HepG2 (cell line): ENCODE results near the gene NSMF. TPM values are rescaled to one million over a fixed set of nuclear protein-coding genes. Genes with fewer than 3 reads are reported as not detected.

Experiments used
- HNF1A ChIP-seq, 2 experiments: sonication (generic) in 1 of 2; formaldehyde crosslinking in 1 of 2; IDR thresholded peaks; 2 replicates each; pipeline versions ENCODE4 v1.4.0 to v1.6.1; 2016 to 2020; ENCODE audit warnings: borderline replicate concordance in 1 of 2, low read depth in 1 of 2, mild to moderate bottlenecking in 1 of 2, missing genetic modification reagents in 1 of 2
- IKZF1 ChIP-seq: fragments of 450-650 bp; IDR thresholded peaks from 2 replicates; pipeline ENCODE4 v1.7.1; 2016
- KAT2B ChIP-seq: fragments of 150-350 bp; IDR thresholded peaks from 2 replicates; pipeline ENCODE4 v1.6.1; 2014; ENCODE audit warnings: low read depth, low read length, borderline replicate concordance
- KDM4B ChIP-seq: sonication (generic); formaldehyde crosslinking; IDR thresholded peaks from 2 replicates; pipeline ENCODE4 v1.4.0; 2020; ENCODE audit warnings: missing genetic modification reagents
- RXRB ChIP-seq: IDR thresholded peaks from 2 replicates; pipeline ENCODE4 v1.6.1; 2016; ENCODE audit warnings: borderline replicate concordance, missing genetic modification reagents, missing compliant biosample characterization
- SNAI1 ChIP-seq: sonication (generic); formaldehyde crosslinking; IDR thresholded peaks from 2 replicates; pipeline ENCODE4 v1.5.0; 2020; ENCODE audit warnings: mild to moderate bottlenecking, missing genetic modification reagents, borderline replicate concordance
- ZBTB34 ChIP-seq: sonication (generic); formaldehyde crosslinking; IDR thresholded peaks from 2 replicates; pipeline ENCODE4 v1.8.0; 2022; ENCODE audit warnings: mild to moderate bottlenecking, missing genetic modification reagents
- ZNF225 ChIP-seq: sonication (generic); formaldehyde crosslinking; IDR thresholded peaks from 2 replicates; pipeline ENCODE4 v1.4.0; 2020; ENCODE audit warnings: mild to moderate bottlenecking, missing genetic modification reagents
- ZNF350 ChIP-seq: sonication (generic); formaldehyde crosslinking; IDR thresholded peaks from 2 replicates; pipeline ENCODE4 v1.4.0; 2020; ENCODE audit warnings: mild to moderate bottlenecking, low read depth, missing genetic modification reagents, borderline replicate concordance
- polyA plus RNA-seq, 8 experiments: library from polyadenylated mRNA; depleted of rRNA in 3 of 8; stranded (reverse) in 7 of 8; unstranded in 1 of 8; fragments of >200 nt; fragmentation: Illumina TruSeq in 4 of 8; extraction: Trizol in 4 of 8; gene quantifications; 2 replicates each; pipeline versions ENCODE4 v1.2.1 to v1.2.3, GENCODE V29; 2011 to 2016; ENCODE audit warnings: low read depth in 4 of 8, missing spikeins in 1 of 8, mixed read lengths in 1 of 8; ENCODE audit not compliant: insufficient read depth in 1 of 8
- total RNA-seq, 5 experiments: library from RNA; depleted of rRNA; stranded (reverse); fragments of >200 nt; fragmentation: Illumina TruSeq; extraction: Trizol; gene quantifications; 2 replicates each; pipeline ENCODE4 v1.2.3, GENCODE V29; 2016; ENCODE audit warnings: low read depth in 1 of 5

Gene NSMF
- total and polyA plus RNA-seq, 2 of the 13 experiments (the other 11 are each of a cell fraction or from before 2014, with no cell fraction given): 44.3 to 183 TPM

GRCh38 chr9:137449931-137450538 is 9.1 kb downstream of the NSMF start (continued):
- TF ChIP-seq ZNF350 (CRISPR knock-in tag): no peak
- no peak for TF ChIP-seq ZNF225 (CRISPR knock-in tag)
- TF ChIP-seq HNF1A (IDR thresholded peaks at IDR 0.05; ENCODE audit: low read depth): no peak
- no peak for TF ChIP-seq HNF1A (CRISPR knock-in tag; IDR thresholded peaks at IDR 0.05; ENCODE audit: borderline replicate concordance)
- no peak for TF ChIP-seq KDM4B (CRISPR knock-in tag)
- TF ChIP-seq SNAI1: no peak
- no peak for TF ChIP-seq RXRB (CRISPR knock-in tag)
- TF ChIP-seq IKZF1: no peak
- no peak for TF ChIP-seq ZBTB34 (CRISPR knock-in tag)
- no peak for TF ChIP-seq KAT2B
